Left ventricle myocardium inferior (tissue), 1 donor: ENCODE data around the gene SPRTN. TPM values are rescaled to one million over a fixed set of nuclear protein-coding genes. Genes with fewer than 3 reads are reported as not detected.

ENCODE experiments used
- DNase-seq: peaks from one replicate; pipeline ENCODE4 v3.0.0-alpha.2; 2020
- H3K27ac ChIP-seq: fragments of 200-600 bp; replicated peaks from 2 replicates; pipeline ENCODE4 v1.8.0; 2021
- H3K27me3 ChIP-seq: fragments of 200-600 bp; 2 replicates; pipeline ENCODE4 v1.8.0; 2021; ENCODE audit warnings: low read depth
- H3K36me3 ChIP-seq: fragments of 200-600 bp; 2 replicates; pipeline ENCODE4 v1.8.0; 2021
- H3K4me1 ChIP-seq: fragments of 200-600 bp; 2 replicates; pipeline ENCODE4 v1.8.0; 2021
- H3K4me3 ChIP-seq: fragments of 200-600 bp; 2 replicates; pipeline ENCODE4 v1.8.0; 2021; ENCODE audit warnings: mild to moderate bottlenecking, moderate library complexity
- H3K9me3 ChIP-seq: fragments of 200-600 bp; replicated peaks from 2 replicates; pipeline ENCODE4 v1.8.0; 2021
- CTCF ChIP-seq: fragments of 200-600 bp; IDR thresholded peaks from 2 replicates; pipeline ENCODE4 v1.8.0; 2021; ENCODE audit warnings: antibody characterized with exemption, mild to moderate bottlenecking, borderline replicate concordance
- intact Hi-C: fragments of 100-400 bp; cut with micrococcal nuclease; formaldehyde crosslinking; loops from one replicate; pipeline ENCODE4 v1.11.0; 2022
- total RNA-seq: library from RNA; stranded (reverse); fragmentation: NEBNext Ultra II Directional; extraction: Animal tissue kit (Norgen Biotek cat#: 25700); gene quantifications from one replicate; pipeline ENCODE4 v1.2.1, GENCODE V29; 2021
- donor health status: DM: no; HTN: yes; CAD: no; lungs with severe emphysema.

Gene SPRTN
- total RNA-seq, 1 donor from 2014 or later: 7.4 TPM

DNA sequence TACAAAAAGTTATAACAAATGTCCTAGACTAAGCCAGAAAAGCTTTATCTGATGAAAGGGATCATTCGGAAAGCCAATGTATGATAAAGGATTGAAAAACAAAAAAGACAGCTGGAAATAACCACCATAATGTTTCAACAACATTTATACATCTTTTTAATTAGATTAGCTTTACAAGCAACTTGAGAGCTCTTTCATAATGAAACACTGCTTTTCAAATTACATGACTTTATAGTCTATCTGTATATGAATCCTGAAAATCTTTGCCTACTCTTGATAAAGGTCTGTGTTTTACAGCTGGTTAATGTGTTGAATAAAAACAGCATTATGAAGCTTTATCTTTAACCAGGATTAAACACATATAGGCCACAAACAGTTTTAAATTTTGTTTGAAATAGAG is 25.5 kb downstream of the SPRTN start:
- peaks cover 40% of the 10 kb centered on the region for H3K36me3 ChIP-seq
- TF ChIP-seq CTCF: no peak
- no peak overlapping the region for H3K4me3 ChIP-seq
- DNase-seq: no peak
- H3K9me3 ChIP-seq: no peaks in the 10 kb centered on the region
- H3K27me3 ChIP-seq: no peaks in the 10 kb centered on the region
- intact Hi-C loops: loop anchor here (10.0 kb wide), 1 partner anchor 51 kb away; no protein-coding TSS in a partner anchor
- peaks cover 30% of the 10 kb centered on the region for H3K4me1 ChIP-seq
- peak overlapping the region; percentile 9 for H3K27ac ChIP-seq

DNA sequence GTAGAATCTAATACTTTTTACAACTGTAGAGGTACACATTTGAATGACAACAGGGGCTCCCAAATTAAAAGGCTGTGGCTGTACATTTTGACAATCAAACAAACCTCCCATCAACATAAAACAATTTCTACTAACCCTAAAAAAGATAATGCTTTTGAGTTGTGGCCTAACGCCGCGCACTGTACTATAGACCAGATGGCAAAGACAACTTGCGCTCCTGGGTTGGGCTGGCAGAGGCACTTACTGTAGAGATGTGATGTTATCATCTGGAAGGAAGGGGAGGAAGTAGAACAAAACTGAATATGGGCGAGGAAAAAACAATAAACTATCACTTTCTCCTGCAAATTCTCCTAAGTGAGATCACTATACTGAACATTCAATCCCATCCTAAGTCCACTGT is 26.1 kb downstream of the SPRTN start:
- Histone ChIP-seq H3K9me3 (no peaks in the 10 kb centered on the region), H3K27me3 (no peaks in the 10 kb centered on the region), H3K4me1 (peaks cover 30% of the 10 kb centered on the region), H3K27ac (peak overlapping the region; percentile 9), H3K36me3 (peaks cover 45% of the 10 kb centered on the region), H3K4me3 (no peak overlapping the region)
- no peak for TF ChIP-seq CTCF
- intact Hi-C loops: loop anchor here (10.0 kb wide), 1 partner anchor 51 kb away; no protein-coding TSS in a partner anchor
- DNase-seq: no peak

DNA sequence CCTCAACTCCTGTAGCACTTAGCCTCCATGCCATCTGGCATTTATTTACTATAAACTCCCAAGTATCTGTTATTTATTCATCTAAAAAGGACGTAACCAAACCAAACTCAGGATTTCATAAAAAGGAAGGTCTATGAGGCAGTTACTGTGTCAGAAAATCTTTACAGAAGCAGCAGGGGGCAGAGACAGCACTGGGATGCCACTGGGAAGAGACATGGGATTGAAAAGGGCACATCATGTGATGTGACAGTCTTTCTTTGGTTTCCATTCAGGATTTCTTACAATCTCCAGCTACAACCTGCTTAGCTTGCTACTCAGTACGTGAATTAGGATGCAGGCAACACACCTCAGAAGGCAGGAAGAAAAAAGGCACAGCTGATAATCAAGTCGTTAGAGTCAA is 31.2 kb downstream of the SPRTN start:
- Histone ChIP-seq H3K4me1 (peaks cover 8% of the 10 kb centered on the region), H3K4me3 (no peak overlapping the region), H3K9me3 (no peaks in the 10 kb centered on the region), H3K27me3 (no peaks in the 10 kb centered on the region), H3K36me3 (peaks cover 55% of the 10 kb centered on the region), H3K27ac (no peak overlapping the region)
- no peak for DNase-seq
- TF ChIP-seq CTCF: no peak
- intact Hi-C loops: loop anchor here (10.0 kb wide), 1 partner anchor 46 kb away; no protein-coding TSS in a partner anchor

DNA sequence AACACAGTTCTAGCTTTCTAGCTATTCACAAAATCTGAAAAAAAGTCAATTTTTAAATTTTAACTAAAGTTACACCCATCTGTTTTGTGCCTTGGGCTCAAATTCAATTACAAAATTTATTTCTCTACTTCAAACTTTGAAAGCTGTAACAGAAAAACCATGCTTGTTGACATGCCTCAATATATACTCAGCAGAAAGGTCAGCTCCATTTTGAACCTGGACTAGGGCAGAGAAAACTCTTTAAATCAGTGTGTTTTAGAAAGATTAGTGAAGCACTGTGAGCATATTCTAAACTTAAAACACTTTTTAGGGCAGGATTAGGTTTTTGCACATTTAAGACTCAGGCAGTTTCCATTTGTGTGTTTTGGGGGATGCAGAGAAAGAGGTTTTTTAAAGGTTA is 34.4 kb downstream of the SPRTN start:
- no peak for TF ChIP-seq CTCF
- H3K27ac ChIP-seq: no peak overlapping the region

GRCh38 chr1:231374394-231374793 is 36.3 kb downstream of the SPRTN start:
- H3K27me3 ChIP-seq: no peaks in the 10 kb centered on the region

More for the DNA sequence above, 34.4 kb downstream of the SPRTN start:
- Histone ChIP-seq H3K4me3 (no peak overlapping the region), H3K36me3 (peaks cover 29% of the 10 kb centered on the region), H3K4me1 (peaks cover 20% of the 10 kb centered on the region), H3K9me3 (no peaks in the 10 kb centered on the region), H3K27me3 (no peaks in the 10 kb centered on the region)
- intact Hi-C loops: no loop called here
- DNase-seq: no peak

More at GRCh38 chr1:231374394-231374793, 36.3 kb downstream of the SPRTN start:
- intact Hi-C loops: no loop called here
- Histone ChIP-seq H3K9me3 (no peaks in the 10 kb centered on the region), H3K36me3 (peaks cover 12% of the 10 kb centered on the region), H3K4me3 (no peak overlapping the region), H3K4me1 (peaks cover 39% of the 10 kb centered on the region), H3K27ac (no peak overlapping the region)
- DNase-seq: no peak
- no peak for TF ChIP-seq CTCF
